IMR-90 (cell line): ENCODE measurements around the gene VEGFC.

Experiments
- CEBPB ChIP-seq: IDR thresholded peaks from 2 replicates; pipeline ENCODE4 v1.6.1; 2012; ENCODE audit warnings: low read depth, low read length, improper control_type of control experiment
- CHD1 ChIP-seq: IDR thresholded peaks from 2 replicates; pipeline ENCODE4 v1.6.1; 2012; ENCODE audit warnings: low read depth, low read length, improper control_type of control experiment
- MAFK ChIP-seq: IDR thresholded peaks from 2 replicates; pipeline ENCODE4 v1.6.1; 2012; ENCODE audit warnings: low read depth, low read length, improper control_type of control experiment
- MAZ ChIP-seq: IDR thresholded peaks from 2 replicates; pipeline ENCODE4 v1.6.1; 2012; ENCODE audit warnings: low read depth, mild to moderate bottlenecking, low read length, improper control_type of control experiment, moderate library complexity, borderline replicate concordance
- MXI1 ChIP-seq: IDR thresholded peaks from 2 replicates; pipeline ENCODE4 v1.6.1; 2012; ENCODE audit warnings: low read depth, mild to moderate bottlenecking, low read length, moderate library complexity, borderline replicate concordance
- NFE2L2 ChIP-seq: fragments of 150-350 bp; IDR thresholded peaks from 2 replicates; pipeline ENCODE4 v1.6.1; 2016; ENCODE audit warnings: low read depth, mild to moderate bottlenecking, low read length
- POLR2A ChIP-seq: IDR thresholded peaks from 2 replicates; pipeline ENCODE4 v1.6.1; 2012; ENCODE audit warnings: mild to moderate bottlenecking, low read depth, low read length
- RAD21 ChIP-seq: IDR thresholded peaks from 2 replicates; pipeline ENCODE4 v1.6.1; 2012; ENCODE audit warnings: low read length, improper control_type of control experiment
- RCOR1 ChIP-seq: IDR thresholded peaks from 2 replicates; pipeline ENCODE4 v1.6.1; 2012; ENCODE audit warnings: mild to moderate bottlenecking, low read length, improper control_type of control experiment; ENCODE audit not compliant: insufficient replicate concordance
- RFX5 ChIP-seq: IDR thresholded peaks from 2 replicates; pipeline ENCODE4 v1.8.0; 2012; ENCODE audit warnings: low read depth, mild to moderate bottlenecking, low read length, moderate library complexity
- SMC3 ChIP-seq: fragments of 150-350 bp; IDR thresholded peaks from 2 replicates; pipeline ENCODE4 v1.6.1; 2016; ENCODE audit warnings: low read depth, mild to moderate bottlenecking, antibody characterized with exemption, low read length, moderate library complexity
- TF ChIP-seq, protein P1 (sequence below): conservative IDR thresholded peaks from 2 replicates; pipeline ENCODE4 v1.5.1; 2012; ENCODE audit warnings: mild to moderate bottlenecking, low read depth, low read length, improper control_type of control experiment
- TF ChIP-seq, protein P2 (sequence below): fragments of 150-350 bp; IDR thresholded peaks from 2 replicates; pipeline ENCODE4 v1.6.1; 2017; ENCODE audit warnings: mild to moderate bottlenecking, antibody characterized with exemption, low read length, low read depth
- TF ChIP-seq, protein P3 (sequence below): fragments of 150-350 bp; IDR thresholded peaks from 2 replicates; pipeline ENCODE4 v1.6.1; 2016; ENCODE audit warnings: low read depth, mild to moderate bottlenecking, low read length, moderate library complexity, borderline replicate concordance

- TF ChIP-seq POLR2A (no peak), NFE2L2 (no peak), MXI1 (no peak), CEBPB (peak; percentile 75), CHD1 (no peak), SMC3 (no peak), MAFK (no peak), MAZ (no peak), RAD21 (no peak), RCOR1 (no peak), RFX5 (0 out of 2 replicates have a peak, but pooled peaks have one; percentile 36)
- TF ChIP-seq, protein P1, sequence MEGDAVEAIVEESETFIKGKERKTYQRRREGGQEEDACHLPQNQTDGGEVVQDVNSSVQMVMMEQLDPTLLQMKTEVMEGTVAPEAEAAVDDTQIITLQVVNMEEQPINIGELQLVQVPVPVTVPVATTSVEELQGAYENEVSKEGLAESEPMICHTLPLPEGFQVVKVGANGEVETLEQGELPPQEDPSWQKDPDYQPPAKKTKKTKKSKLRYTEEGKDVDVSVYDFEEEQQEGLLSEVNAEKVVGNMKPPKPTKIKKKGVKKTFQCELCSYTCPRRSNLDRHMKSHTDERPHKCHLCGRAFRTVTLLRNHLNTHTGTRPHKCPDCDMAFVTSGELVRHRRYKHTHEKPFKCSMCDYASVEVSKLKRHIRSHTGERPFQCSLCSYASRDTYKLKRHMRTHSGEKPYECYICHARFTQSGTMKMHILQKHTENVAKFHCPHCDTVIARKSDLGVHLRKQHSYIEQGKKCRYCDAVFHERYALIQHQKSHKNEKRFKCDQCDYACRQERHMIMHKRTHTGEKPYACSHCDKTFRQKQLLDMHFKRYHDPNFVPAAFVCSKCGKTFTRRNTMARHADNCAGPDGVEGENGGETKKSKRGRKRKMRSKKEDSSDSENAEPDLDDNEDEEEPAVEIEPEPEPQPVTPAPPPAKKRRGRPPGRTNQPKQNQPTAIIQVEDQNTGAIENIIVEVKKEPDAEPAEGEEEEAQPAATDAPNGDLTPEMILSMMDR: no peak
- TF ChIP-seq, protein P2, sequence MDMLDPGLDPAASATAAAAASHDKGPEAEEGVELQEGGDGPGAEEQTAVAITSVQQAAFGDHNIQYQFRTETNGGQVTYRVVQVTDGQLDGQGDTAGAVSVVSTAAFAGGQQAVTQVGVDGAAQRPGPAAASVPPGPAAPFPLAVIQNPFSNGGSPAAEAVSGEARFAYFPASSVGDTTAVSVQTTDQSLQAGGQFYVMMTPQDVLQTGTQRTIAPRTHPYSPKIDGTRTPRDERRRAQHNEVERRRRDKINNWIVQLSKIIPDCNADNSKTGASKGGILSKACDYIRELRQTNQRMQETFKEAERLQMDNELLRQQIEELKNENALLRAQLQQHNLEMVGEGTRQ: no peak
- TF ChIP-seq, protein P3, sequence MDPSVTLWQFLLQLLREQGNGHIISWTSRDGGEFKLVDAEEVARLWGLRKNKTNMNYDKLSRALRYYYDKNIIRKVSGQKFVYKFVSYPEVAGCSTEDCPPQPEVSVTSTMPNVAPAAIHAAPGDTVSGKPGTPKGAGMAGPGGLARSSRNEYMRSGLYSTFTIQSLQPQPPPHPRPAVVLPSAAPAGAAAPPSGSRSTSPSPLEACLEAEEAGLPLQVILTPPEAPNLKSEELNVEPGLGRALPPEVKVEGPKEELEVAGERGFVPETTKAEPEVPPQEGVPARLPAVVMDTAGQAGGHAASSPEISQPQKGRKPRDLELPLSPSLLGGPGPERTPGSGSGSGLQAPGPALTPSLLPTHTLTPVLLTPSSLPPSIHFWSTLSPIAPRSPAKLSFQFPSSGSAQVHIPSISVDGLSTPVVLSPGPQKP: no peak
Observed at GRCh38 chr4:176744091-176744490, 48.6 kb downstream of the VEGFC start.
